Omental fat pad (tissue), 4 donors: ENCODE data around the gene AFG3L2. TPM values are rescaled to one million over a fixed set of nuclear protein-coding genes. Genes with fewer than 3 reads are reported as not detected.

ENCODE experiments used
- ATAC-seq: fragments of 150-250 bp; one replicate; pipeline ENCODE4 v1.9.1; 2016; ENCODE audit warnings: mild to moderate bottlenecking, moderate library complexity; ENCODE audit not compliant: low FRiP score
- DNase-seq: peaks from one replicate; pipeline ENCODE4 v3.0.0-alpha.2; 2019; ENCODE audit warnings: low spot score
- total RNA-seq, 4 donors: library from RNA; depleted of rRNA; stranded (reverse); fragments of >200 nt; gene quantifications; one replicate each; pipeline ENCODE4 v1.1.0, GENCODE V29; 2016
- TF ChIP-seq, protein P1 (sequence below), 3 donors: fragments of 450-650 bp; IDR thresholded peaks; one replicate each; pipeline ENCODE4 v1.5.1; 2016 to 2017; ENCODE audit warnings: antibody characterized with exemption in 3 of 3, mild to moderate bottlenecking in 3 of 3, moderate library complexity in 2 of 3

AFG3L2 gene
- total RNA-seq, 4 donors from 2014 or later = 36.4 to 64.0 (median 40.1) TPM

DNA sequence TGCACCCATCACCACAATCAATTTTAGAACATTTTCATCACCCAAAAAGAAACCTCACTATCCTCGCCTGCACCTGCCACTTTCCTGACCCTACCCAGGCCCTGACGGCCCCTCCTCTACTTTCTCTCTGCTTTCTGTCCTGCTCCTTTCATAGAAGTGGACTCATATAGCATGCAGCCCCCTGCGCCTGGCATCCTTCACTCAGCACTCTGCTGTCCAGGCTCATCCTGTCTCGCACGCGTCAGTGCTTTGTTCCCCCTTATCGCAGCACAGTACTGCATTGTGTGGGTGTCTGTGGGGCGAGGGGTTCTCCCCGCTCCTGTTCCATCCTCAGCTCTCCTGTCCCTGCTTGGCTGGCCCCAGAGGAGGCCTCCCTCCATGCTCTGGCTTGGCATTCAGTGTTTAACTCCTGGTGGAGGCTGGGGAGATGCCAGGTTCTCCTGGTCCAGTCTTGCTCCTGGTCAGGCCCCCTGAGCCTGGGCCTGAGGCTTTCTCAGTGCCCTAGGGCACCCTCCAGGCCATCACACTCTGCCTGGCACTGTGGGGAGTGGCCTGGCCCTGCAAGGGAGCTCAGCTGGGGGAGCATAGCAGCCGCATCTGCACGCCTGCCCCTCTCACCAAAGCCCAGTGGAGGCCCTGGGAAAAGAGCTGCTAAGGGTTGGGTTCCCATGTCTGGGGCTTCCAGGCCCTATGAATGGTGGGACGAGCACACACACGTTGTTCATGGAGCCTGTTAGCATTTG, 75.6 kb downstream of the AFG3L2 start:
- TF ChIP-seq, protein P1, sequence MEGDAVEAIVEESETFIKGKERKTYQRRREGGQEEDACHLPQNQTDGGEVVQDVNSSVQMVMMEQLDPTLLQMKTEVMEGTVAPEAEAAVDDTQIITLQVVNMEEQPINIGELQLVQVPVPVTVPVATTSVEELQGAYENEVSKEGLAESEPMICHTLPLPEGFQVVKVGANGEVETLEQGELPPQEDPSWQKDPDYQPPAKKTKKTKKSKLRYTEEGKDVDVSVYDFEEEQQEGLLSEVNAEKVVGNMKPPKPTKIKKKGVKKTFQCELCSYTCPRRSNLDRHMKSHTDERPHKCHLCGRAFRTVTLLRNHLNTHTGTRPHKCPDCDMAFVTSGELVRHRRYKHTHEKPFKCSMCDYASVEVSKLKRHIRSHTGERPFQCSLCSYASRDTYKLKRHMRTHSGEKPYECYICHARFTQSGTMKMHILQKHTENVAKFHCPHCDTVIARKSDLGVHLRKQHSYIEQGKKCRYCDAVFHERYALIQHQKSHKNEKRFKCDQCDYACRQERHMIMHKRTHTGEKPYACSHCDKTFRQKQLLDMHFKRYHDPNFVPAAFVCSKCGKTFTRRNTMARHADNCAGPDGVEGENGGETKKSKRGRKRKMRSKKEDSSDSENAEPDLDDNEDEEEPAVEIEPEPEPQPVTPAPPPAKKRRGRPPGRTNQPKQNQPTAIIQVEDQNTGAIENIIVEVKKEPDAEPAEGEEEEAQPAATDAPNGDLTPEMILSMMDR (IDR thresholded peaks at IDR 0.05) = no peak
- ATAC-seq = no peak
- DNase-seq = peak; percentile 17

DNA sequence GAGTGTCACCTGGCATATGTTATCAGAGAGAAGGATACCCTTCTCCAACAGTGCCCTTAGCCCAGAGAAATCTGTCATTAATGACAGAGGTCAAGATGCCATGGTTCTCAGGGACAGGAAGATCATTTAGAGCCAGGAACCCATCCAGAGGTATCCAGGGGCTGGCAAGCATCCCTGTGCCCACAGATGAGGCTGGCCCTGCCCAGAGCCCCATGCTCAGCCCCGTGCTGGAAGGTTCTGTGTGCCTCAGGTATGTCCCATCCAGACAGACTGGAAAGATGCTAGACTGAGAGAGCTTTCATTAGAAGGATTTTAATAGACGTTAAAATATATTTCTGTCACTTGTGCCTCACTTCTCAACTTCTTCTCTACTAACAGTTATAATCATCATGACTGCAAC, 77.2 kb downstream of the AFG3L2 start:
- TF ChIP-seq, protein P1 (IDR thresholded peaks at IDR 0.05) = no peak
- ATAC-seq (no peak), DNase-seq (peak; percentile 17)

DNA sequence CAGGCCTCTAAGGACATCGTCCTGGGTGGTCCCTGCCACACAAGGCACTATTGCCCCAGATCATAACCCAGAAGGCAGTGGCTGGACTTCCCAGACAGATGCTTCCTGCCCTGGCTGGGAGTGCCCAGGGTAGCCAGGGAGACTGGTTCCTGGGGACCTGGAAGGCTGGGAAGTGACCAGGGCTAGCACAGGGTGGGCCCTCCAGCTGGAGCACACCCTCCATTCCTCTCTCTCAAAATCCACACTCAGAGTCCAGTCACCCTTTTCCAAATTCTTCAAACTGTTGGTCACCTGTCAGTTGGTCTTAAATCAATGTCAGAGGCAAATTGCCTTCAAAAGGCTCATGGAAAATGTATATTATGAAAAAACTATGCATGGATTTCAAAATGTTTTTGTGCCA, 80.6 kb downstream of the AFG3L2 start:
- ATAC-seq = no peak
- DNase-seq = no peak
- TF ChIP-seq, protein P1 (IDR thresholded peaks at IDR 0.05) = no peak

DNA sequence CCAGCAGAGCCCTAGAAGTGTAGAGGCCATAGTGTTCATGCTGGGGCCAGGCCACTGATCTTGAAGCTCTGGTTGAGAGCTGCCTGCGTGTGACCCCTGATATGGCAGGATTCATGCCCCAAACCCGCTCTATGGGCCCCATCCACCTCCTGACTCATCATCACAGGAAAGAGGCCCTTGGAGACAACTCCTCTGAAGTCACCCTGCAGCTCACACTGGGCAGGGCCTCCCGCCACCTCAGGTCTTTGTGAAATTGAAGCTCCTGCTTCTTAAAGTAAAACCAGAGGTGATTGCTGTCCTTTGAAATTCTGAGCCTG, 81.0 kb downstream of the AFG3L2 start:
- ATAC-seq (no peak), DNase-seq (peak; percentile 9)
- TF ChIP-seq, protein P1 (IDR thresholded peaks at IDR 0.05) = no peak

DNA sequence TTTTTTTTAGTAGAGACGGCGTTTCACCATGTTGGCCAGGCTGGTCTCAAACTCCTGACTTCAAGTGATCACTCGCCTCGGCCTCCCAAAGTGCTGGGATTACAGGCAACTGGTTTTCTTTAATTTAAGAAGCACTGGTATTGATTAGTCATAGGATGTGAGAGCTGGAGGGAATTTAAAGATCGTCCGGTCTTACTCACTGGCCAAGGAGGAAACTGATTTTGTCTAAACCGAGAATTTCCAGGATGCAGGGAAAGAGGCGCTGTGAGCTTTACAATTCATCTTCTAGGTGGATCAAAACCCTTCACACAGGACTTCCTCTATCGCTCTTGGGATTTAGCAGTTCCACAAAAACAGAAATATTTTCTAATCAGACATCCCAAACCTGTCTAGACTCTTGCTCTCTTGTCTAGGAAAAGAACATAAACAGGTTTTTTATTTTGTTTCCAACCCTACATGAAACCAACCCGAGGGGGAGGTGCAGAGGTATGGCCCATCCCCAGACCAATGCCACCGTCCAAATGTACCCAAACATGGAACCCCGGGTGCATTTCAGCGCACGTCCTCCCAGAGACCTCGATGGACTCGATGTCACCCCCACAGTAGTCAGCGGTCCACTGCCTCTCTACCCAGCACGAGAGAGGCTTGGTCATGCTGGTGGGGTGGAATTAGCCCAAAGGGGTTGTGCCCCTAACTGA, 81.5 kb downstream of the AFG3L2 start:
- ATAC-seq (no peak), DNase-seq (no peak)
- TF ChIP-seq, protein P1 (IDR thresholded peaks at IDR 0.05) = no peak

DNA sequence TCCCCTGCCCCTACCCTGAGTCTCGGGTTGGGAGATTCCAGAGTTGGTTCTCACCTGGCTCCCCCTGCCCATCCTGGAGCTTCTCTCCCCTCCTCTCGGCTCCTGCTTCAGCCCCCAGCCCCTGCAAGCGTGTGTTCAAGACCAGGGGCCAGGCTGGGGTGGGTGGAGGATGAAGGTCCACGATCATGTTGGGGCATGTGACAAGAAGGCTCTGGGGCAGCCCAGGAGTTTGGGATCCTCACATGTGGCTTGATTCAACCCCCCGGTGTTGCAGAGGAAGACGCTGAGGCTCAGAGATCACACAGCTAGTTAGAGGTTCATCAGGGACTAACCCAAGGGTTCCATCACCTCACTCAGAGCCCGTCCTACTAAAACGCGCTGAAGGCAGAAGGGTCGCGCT, 83.2 kb downstream of the AFG3L2 start:
- DNase-seq (peak; percentile 11), ATAC-seq (no peak)
- TF ChIP-seq, protein P1 (IDR thresholded peaks at IDR 0.05) = no peak

DNA sequence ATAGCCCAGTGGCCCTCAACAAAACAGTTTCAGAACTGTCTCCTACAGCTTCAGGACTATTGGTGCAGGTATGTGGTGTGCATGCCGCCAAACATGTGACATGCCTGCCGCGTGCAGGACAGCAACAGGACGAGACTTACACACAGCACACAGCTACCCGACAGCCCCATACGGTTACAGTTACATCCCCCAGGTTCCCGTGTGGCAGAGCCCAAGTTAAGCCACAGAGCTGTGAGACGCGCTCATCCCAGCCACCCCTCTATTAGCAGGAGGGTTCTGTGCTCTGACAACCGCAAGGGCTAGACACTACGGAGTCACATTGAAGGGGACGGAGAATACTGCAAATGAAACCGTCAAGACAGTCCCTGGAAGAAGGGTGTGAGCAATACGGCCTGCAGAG, 85.3 kb downstream of the AFG3L2 start:
- TF ChIP-seq, protein P1 (IDR thresholded peaks at IDR 0.05) = no peak
- ATAC-seq (no peak), DNase-seq (peak; percentile 2)
